BLaER1 treated with 17β-estradiol and CSF1 and Interleukin-3, amounts not matched to agents 10 nM and 100 nM (cell line): Measurements from ENCODE around the gene GTF3A.
A peak's percentile ranks its signal among the peaks of the same experiment; 100 is the strongest.
"Not testable (repeated sequence)": the region's sequence is repeated elsewhere in the genome, so short reads cannot be mapped to it uniquely, and the experiment has no call there.

Source experiments
- H3K27ac ChIP-seq, 11 experiments: shearing (Covaris generic); formaldehyde crosslinking; 2 replicates each; pipeline ENCODE4 v1.8.1; 2022
- H3K27me3 ChIP-seq, 11 experiments: shearing (Covaris generic); formaldehyde crosslinking; 2 replicates each; pipeline ENCODE4 v1.8.1; 2022
- H3K36me3 ChIP-seq, 11 experiments: shearing (Covaris generic); formaldehyde crosslinking; 2 replicates each; pipeline ENCODE4 v1.8.1; 2022
- H3K4me1 ChIP-seq, 10 experiments: shearing (Covaris generic); formaldehyde crosslinking; 2 replicates each; pipeline ENCODE4 v1.8.1; 2022
- H3K4me2 ChIP-seq, 11 experiments: shearing (Covaris generic); formaldehyde crosslinking; 2 replicates each; pipeline ENCODE4 v1.8.1; 2022
- H3K4me3 ChIP-seq, 10 experiments: shearing (Covaris generic); formaldehyde crosslinking; 2 replicates each; pipeline ENCODE4 v1.8.1; 2022
- H3K9ac ChIP-seq, 11 experiments: shearing (Covaris generic); formaldehyde crosslinking; 2 replicates each; pipeline ENCODE4 v1.8.1; 2022
- H3K9me3 ChIP-seq, 11 experiments: shearing (Covaris generic); formaldehyde crosslinking; replicated peaks in 1 of 11; 2 replicates each; pipeline ENCODE4 v1.8.1; 2022
- H4K20me1 ChIP-seq, 11 experiments: shearing (Covaris generic); formaldehyde crosslinking; 2 replicates each; pipeline ENCODE4 v1.8.1; 2022
- Cebpa-rat ChIP-seq, 11 experiments: shearing (Covaris generic); IDR thresholded peaks; 2 replicates each; pipeline ENCODE4 v1.8.1; 2022

GTF3A gene

DNA sequence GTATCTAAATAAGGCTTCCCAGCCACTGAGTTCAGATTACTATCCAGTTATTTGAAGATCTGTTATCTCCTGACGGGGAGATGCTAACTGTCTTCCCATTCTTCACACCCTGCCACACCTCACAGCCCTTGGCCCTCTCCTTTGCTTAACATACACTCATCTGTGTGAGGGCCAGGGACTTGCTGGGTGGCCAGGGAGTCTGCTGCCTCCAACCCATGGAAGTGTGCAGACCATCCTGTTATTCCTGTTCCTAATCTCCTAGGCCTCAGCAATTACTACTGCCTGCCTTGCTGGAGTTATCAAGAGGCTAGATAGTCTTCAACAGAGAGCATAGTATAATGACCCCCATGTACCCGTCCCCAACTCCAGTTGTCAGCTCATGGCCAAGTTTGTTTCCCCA is 36.2 kb upstream of the GTF3A start:
- H3K9me3 ChIP-seq = no peaks in the 10 kb centered on the region
- no peaks in the 10 kb centered on the region for H4K20me1 ChIP-seq
- H3K36me3 ChIP-seq = no peaks in the 10 kb centered on the region
- no peak for TF ChIP-seq Cebpa-rat (IDR thresholded peaks at IDR 0.05)
- no peak overlapping the region for H3K4me2 ChIP-seq
- H3K4me3 ChIP-seq = no peak overlapping the region
- H3K27ac ChIP-seq = no peak overlapping the region
- H3K27me3 ChIP-seq = no peaks in the 10 kb centered on the region
- no peaks in the 10 kb centered on the region for H3K4me1 ChIP-seq
- H3K9ac ChIP-seq = no peak overlapping the region

DNA sequence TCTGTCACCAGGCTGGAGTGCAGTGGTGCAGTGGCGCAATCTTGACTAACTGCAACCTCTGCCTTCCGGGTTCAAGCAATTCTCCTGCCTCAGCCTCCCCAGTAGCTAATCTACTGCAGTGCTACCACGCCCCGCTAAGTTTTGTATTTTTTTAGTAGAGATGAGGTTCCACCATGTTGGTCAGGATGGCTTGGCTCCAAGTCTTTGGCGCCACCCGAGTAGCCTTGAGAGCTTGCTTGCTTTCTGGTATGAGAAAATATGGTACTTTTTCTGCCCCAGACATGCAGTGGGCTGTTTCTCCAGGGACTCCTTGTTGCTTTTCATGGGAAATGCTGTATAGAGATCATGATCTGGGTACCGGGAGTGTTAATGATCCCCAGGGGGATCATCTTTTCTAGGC is 34.5 kb upstream of the GTF3A start:
- Histone ChIP-seq H3K4me1 (no peaks in the 10 kb centered on the region), H3K9me3 (no peaks in the 10 kb centered on the region), H3K27me3 (no peaks in the 10 kb centered on the region), H3K36me3 (no peaks in the 10 kb centered on the region), H3K4me2 (no peak overlapping the region), H3K27ac (no peak overlapping the region), H4K20me1 (no peaks in the 10 kb centered on the region), H3K4me3 (no peak overlapping the region), H3K9ac (no peak overlapping the region)
- TF ChIP-seq Cebpa-rat (IDR thresholded peaks at IDR 0.05) = no peak

DNA sequence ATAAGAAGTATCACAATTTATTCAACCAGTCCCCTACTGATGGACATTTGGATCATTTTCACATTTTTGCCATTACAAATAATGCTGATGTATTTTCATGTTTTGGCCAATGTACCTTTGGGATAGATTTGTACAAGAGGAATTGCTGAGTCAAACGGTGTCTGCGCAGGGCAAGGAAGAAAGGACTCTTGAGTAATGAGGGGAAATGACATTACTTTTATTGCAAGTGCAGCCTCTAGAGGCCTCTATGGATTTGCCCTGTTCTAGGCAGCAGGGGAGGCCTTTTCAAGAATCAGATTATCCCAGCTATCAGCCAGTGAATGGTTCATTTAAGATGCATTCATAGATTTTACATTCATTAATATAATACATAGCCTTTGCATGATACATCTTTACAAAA is 32.9 kb upstream of the GTF3A start:
- Histone ChIP-seq H3K4me3 (no peak overlapping the region), H3K27ac (no peak overlapping the region), H3K36me3 (no peaks in the 10 kb centered on the region), H3K9ac (no peak overlapping the region), H3K4me2 (no peak overlapping the region), H3K4me1 (no peaks in the 10 kb centered on the region), H3K9me3 (no peaks in the 10 kb centered on the region), H4K20me1 (no peaks in the 10 kb centered on the region), H3K27me3 (no peaks in the 10 kb centered on the region)
- no peak for TF ChIP-seq Cebpa-rat (IDR thresholded peaks at IDR 0.05)

DNA sequence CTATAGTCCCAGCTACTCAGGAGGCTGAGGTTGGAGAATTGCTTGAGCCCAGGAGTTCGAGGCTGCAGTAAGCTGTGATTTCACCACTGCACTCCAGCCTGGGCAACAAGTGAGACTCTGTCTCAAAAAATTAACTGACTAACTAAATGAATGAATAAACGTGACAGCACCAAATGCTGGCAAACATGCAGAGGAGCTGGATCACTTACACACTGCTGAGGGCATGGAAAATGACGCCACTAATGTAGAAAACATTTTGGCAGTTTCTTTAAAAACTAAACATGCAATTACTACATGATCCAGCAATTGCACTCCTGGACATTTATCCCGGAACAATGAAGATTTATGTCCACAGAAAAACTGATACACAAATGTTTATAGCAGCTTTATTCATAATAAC is 31.3 kb upstream of the GTF3A start:
- H3K27me3 ChIP-seq = no peaks in the 10 kb centered on the region
- no peak for TF ChIP-seq Cebpa-rat (IDR thresholded peaks at IDR 0.05)
- H3K4me3 ChIP-seq = no peak overlapping the region
- H3K9me3 ChIP-seq = no peaks in the 10 kb centered on the region
- H3K36me3 ChIP-seq = no peaks in the 10 kb centered on the region
- H3K9ac ChIP-seq = no peak overlapping the region
- H4K20me1 ChIP-seq = no peaks in the 10 kb centered on the region
- H3K27ac ChIP-seq = no peak overlapping the region
- H3K4me1 ChIP-seq = 0 out of 20 replicates have a peak, but pooled peaks cover 0 to under 1% (median 0%) of the 10 kb centered on the region in 10 experiments
- H3K4me2 ChIP-seq = no peak overlapping the region

DNA sequence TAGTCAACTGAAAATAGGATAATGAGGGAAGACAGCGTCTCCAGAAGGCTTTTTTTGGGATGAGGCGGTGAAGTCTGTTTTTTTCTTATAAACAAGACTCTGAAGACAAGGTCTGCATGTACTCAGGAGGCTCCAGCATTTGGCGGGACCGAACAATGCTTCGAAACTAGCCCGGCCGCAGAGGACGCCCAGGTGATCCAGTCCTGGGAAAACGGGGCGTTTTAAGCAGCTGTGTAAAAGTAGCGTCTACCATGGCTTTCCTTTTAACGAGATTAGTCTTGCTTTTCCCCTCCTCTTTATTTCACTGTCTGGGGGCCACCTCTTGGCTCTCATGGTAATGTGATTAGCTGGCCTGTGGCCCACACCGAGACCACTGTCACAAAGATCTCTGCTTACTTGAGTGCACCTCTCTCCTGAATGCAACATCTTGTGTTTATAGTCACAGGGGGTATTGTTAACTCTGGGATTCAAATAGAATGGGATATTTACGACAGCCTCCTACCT is 29.4 kb upstream of the GTF3A start:
- no peak overlapping the region for H3K27ac ChIP-seq
- H3K9me3 ChIP-seq = peaks cover 0 to 2% (median 0%) of the 10 kb centered on the region in 11 experiments; a peak in 3 of 22 replicates
- H3K4me1 ChIP-seq = peaks cover 0 to 9% (median 5%) of the 10 kb centered on the region in 10 experiments; a peak in 5 of 20 replicates
- H4K20me1 ChIP-seq = no peaks in the 10 kb centered on the region
- no peaks in the 10 kb centered on the region for H3K27me3 ChIP-seq
- no peaks in the 10 kb centered on the region for H3K36me3 ChIP-seq
- H3K9ac ChIP-seq = no peak overlapping the region
- no peak overlapping the region for H3K4me3 ChIP-seq
- H3K4me2 ChIP-seq = no peak overlapping the region
- TF ChIP-seq Cebpa-rat (IDR thresholded peaks at IDR 0.05) = no peak

DNA sequence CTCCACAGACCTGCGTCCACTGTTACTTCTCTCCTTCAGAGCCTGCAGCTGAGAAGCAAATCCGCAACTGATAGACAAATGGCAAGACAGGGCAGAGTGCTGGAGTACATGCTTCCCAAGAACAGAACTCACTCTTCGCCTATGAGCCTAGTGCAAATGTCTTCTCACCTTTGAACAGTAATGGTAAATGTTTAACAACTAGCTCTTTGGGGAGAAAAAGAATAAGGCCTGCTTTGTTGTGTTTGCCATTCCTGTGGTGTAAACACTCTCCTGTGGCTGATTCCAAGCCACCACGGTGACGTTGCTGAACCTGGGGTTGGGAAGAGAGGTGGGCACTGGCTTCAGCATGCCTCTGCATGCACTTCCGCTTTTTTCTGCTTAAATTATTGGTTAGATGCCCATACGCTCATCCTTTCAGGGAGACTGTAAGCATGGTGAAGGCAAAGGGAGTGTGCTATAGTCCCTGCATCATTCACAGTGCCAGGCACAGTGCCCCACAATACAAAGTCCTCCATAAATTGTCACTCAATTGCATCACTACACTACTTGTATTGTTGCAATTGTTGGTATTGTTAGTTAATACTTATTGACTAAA is 28.1 kb upstream of the GTF3A start:
- H3K4me2 ChIP-seq = no peak overlapping the region

DNA sequence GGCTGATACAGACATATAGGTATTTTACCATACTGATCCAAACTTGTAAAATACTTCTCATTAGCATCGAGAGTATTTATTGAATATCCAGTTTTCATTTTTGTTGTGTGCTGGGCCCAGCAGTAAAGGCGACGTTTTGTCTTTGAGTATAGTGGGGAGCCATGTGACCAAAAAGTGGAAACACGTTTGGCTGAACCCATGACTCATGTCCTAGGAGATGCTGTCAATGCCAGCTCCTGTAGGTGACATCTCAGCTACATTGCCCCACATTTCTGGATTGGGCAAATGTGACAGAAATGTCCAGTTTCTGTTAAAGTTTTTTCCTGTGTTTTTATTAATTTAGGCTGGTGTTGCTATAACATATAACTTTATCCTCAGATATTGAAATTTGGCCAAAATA is 26.1 kb upstream of the GTF3A start:
- no peaks in the 10 kb centered on the region for H3K36me3 ChIP-seq
- no peak overlapping the region for H3K4me3 ChIP-seq
- H3K27me3 ChIP-seq = no peaks in the 10 kb centered on the region
- no peak overlapping the region for H3K9ac ChIP-seq
- H3K27ac ChIP-seq = no peak overlapping the region
- no peak for TF ChIP-seq Cebpa-rat (IDR thresholded peaks at IDR 0.05)
- H4K20me1 ChIP-seq = no peaks in the 10 kb centered on the region
- peaks cover 0 to 10% (median 6%) of the 10 kb centered on the region in 11 experiments; a peak in 6 of 22 replicates for H3K9me3 ChIP-seq
- peak overlapping the region in 1 of 11 experiments; percentile 12; a peak in 2 of 22 replicates for H3K4me2 ChIP-seq
- H3K4me1 ChIP-seq = peaks cover 5 to 22% (median 15%) of the 10 kb centered on the region in 10 experiments; a peak in 16 of 20 replicates

More for the DNA sequence above, 28.1 kb upstream of the GTF3A start:
- TF ChIP-seq Cebpa-rat (IDR thresholded peaks at IDR 0.05) = no peak
- Histone ChIP-seq H3K27me3 (no peaks in the 10 kb centered on the region), H3K36me3 (no peaks in the 10 kb centered on the region), H3K27ac (no peak overlapping the region), H3K4me1 (peaks cover 5 to 18% (median 12%) of the 10 kb centered on the region in 10 experiments; a peak in 16 of 20 replicates), H3K4me3 (no peak overlapping the region), H3K9ac (no peak overlapping the region), H3K9me3 (peaks cover 0 to 10% (median 6%) of the 10 kb centered on the region in 11 experiments; a peak in 6 of 22 replicates), H4K20me1 (no peaks in the 10 kb centered on the region)

DNA sequence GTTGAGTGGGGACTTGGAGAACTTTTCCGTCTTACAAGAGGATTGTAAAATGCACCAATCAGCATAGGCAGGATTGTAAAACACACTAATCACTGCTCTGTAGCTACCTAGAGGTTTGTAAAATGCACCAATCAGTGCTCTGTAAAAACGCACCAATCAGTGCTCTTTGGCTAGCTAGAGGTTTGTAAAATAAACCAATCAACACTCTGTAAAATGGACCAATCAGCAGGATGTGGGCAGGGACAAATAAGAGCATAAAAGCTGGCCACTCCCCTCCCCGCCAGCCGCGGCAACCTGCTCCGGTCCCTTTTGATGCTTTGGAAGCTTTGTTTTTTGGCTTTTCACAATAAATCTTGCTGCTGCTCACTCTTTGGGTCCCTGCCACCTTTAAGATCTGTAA is 24.0 kb upstream of the GTF3A start:
- H3K4me2 ChIP-seq = peak overlapping the region in 3 of 11 experiments; percentile 50 to 66 (median 64); a peak in 4 of 22 replicates
- peaks cover 5 to 22% (median 15%) of the 10 kb centered on the region in 10 experiments; a peak in 16 of 20 replicates for H3K4me1 ChIP-seq
- not testable (repeated sequence) for H3K4me3 ChIP-seq, H3K9ac ChIP-seq, H4K20me1 ChIP-seq, H3K27me3 ChIP-seq, H3K27ac ChIP-seq, H3K36me3 ChIP-seq, H3K9me3 ChIP-seq

DNA sequence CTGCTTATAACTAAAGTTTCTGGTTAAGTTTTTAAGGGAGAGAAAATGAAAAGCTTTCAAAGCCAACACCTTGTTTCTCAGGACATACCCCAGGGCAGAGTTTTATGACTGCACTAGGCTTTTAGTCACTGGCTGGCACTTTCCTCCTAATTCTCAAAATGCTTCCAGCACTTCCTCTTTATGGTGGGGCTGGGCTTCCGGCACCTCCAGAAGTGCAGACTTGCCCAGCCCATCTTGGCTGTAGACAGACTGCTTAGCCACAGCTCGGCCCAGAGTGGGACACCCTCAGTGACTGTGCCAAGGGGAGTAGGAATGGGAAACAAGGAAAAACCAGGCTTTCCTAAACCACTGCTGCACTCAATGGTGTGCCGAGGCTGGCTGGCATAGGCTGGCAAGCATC is 23.2 kb upstream of the GTF3A start:
- Histone ChIP-seq H3K9me3 (peaks cover 0 to 10% (median 6%) of the 10 kb centered on the region in 11 experiments; a peak in 6 of 22 replicates), H3K27me3 (no peaks in the 10 kb centered on the region), H3K4me2 (peak overlapping the region in 8 of 11 experiments; percentile 11 to 66 (median 40); a peak in 11 of 22 replicates), H3K36me3 (no peaks in the 10 kb centered on the region), H3K4me3 (no peak overlapping the region), H3K27ac (no peak overlapping the region), H3K4me1 (peaks cover 5 to 22% (median 15%) of the 10 kb centered on the region in 10 experiments; a peak in 16 of 20 replicates), H3K9ac (no peak overlapping the region), H4K20me1 (no peaks in the 10 kb centered on the region)
- TF ChIP-seq Cebpa-rat (IDR thresholded peaks at IDR 0.05) = no peak

DNA sequence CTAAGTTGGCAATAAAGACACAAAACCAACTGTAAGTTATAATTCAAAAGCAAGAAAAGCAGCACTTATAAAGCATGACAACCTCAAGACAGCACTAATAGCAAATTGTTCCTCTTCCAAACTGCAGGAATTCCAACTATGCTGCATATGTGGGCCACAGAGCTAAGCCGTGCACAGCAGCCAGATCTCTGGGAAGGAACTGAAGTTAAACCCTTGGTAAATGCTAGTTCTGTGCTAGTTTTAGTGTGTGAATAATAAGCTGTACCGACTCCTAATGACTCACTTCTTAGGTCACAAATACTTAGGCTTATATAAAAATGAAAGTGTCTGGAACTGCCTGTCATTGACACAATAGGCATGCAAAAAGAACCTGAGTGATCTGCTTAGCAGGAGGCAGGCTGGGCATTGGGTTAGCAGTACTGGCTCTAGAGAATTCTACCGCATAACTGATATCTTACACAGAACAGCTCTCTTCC is 21.2 kb upstream of the GTF3A start:
- no peaks in the 10 kb centered on the region for H3K36me3 ChIP-seq
- no peaks in the 10 kb centered on the region for H3K27me3 ChIP-seq
- TF ChIP-seq Cebpa-rat (IDR thresholded peaks at IDR 0.05) = no peak
- no peak overlapping the region for H3K27ac ChIP-seq
- H3K4me2 ChIP-seq = no peak overlapping the region
- no peak overlapping the region for H3K4me3 ChIP-seq
- no peak overlapping the region for H3K9ac ChIP-seq
- peaks cover 6 to 22% (median 14%) of the 10 kb centered on the region in 10 experiments; a peak in 16 of 20 replicates for H3K4me1 ChIP-seq
- H4K20me1 ChIP-seq = no peaks in the 10 kb centered on the region
- H3K9me3 ChIP-seq = peaks cover 0 to 10% (median 6%) of the 10 kb centered on the region in 11 experiments; a peak in 6 of 22 replicates
